ENCODE data around the gene NCAPD3. TPM values are rescaled to one million over a fixed set of nuclear protein-coding genes. Genes with fewer than 3 reads are reported as not detected.

NCAPD3 gene
- total RNA-seq, 2 experiments from 2014 or later: 94.4 to 97.2 TPM

- Mint-ChIP-seq H3K4me3 (no peak overlapping the region), H3K36me3 (ENCODE audit: low read depth) (peaks cover 61% of the 10 kb centered on the region), H3K4me1 (no peaks in the 10 kb centered on the region), H3K27me3 (no peaks in the 10 kb centered on the region), H3K27ac (no peak overlapping the region), H3K9me3 (no peaks in the 10 kb centered on the region)
- CTCF ChIA-PET: interaction anchor here (0.6 to 1.3 kb wide), 3 partner anchors 21 to 651 kb away, joined by 3 read pairs; no protein-coding TSS in a partner anchor
- no peak for DNase-seq
- POLR2A ChIA-PET: no interaction called here
Measured at GRCh38 chr11:134151083-134151747, 72.6 kb downstream of the NCAPD3 start.

- no peaks in the 10 kb centered on the region for H3K9me3 Mint-ChIP-seq
- CTCF ChIA-PET: interaction anchor here (0.9 to 1.3 kb wide), 2 partner anchors 20 to 100 kb away, joined by 3 read pairs; no protein-coding TSS in a partner anchor
- no peak overlapping the region for H3K27ac Mint-ChIP-seq
- H3K27me3 Mint-ChIP-seq: no peaks in the 10 kb centered on the region
- DNase-seq: no peak
- H3K4me1 Mint-ChIP-seq: no peaks in the 10 kb centered on the region
- peaks cover 55% of the 10 kb centered on the region for H3K36me3 Mint-ChIP-seq (ENCODE audit: low read depth)
- H3K4me3 Mint-ChIP-seq: no peak overlapping the region
- POLR2A ChIA-PET: no interaction called here
Measured at GRCh38 chr11:134150195-134150903, 73.4 kb downstream of the NCAPD3 start.

GRCh38 chr11:134149371-134149770, 74.4 kb downstream of the NCAPD3 start:
- no peaks in the 10 kb centered on the region for H3K9me3 Mint-ChIP-seq
- H3K4me3 Mint-ChIP-seq: no peak overlapping the region
- ChIA-PET POLR2A (no interaction called here), CTCF (no interaction called here)
- H3K4me1 Mint-ChIP-seq: peaks cover under 1% of the 10 kb centered on the region
- H3K36me3 Mint-ChIP-seq (ENCODE audit: low read depth): peaks cover 51% of the 10 kb centered on the region
- H3K27ac Mint-ChIP-seq: no peak overlapping the region
- DNase-seq: no peak
- H3K27me3 Mint-ChIP-seq: no peaks in the 10 kb centered on the region

- Mint-ChIP-seq H3K27me3 (no peaks in the 10 kb centered on the region), H3K27ac (no peak overlapping the region), H3K4me3 (no peak overlapping the region), H3K36me3 (ENCODE audit: low read depth) (peaks cover 43% of the 10 kb centered on the region), H3K4me1 (peaks cover 17% of the 10 kb centered on the region), H3K9me3 (peaks cover 7% of the 10 kb centered on the region)
- CTCF ChIA-PET: no interaction called here
- no peak for DNase-seq
- POLR2A ChIA-PET: no interaction called here
Measured at GRCh38 chr11:134146598-134146997, 77.2 kb downstream of the NCAPD3 start.

GRCh38 chr11:134145715-134146114, 78.1 kb downstream of the NCAPD3 start:
- Mint-ChIP-seq H3K4me1 (peaks cover 17% of the 10 kb centered on the region), H3K9me3 (peaks cover 7% of the 10 kb centered on the region), H3K27ac (no peak overlapping the region), H3K27me3 (no peaks in the 10 kb centered on the region), H3K36me3 (ENCODE audit: low read depth) (peaks cover 34% of the 10 kb centered on the region), H3K4me3 (no peak overlapping the region)
- POLR2A ChIA-PET: no interaction called here
- DNase-seq: no peak
- CTCF ChIA-PET: no interaction called here

GRCh38 chr11:134144744-134145143, 79.0 kb downstream of the NCAPD3 start:
- peaks cover 17% of the 10 kb centered on the region for H3K4me1 Mint-ChIP-seq
- H3K9me3 Mint-ChIP-seq: peaks cover 7% of the 10 kb centered on the region
- ChIA-PET POLR2A (no interaction called here), CTCF (interaction anchor here (3.5 kb wide), 1 partner anchor 94 kb away, joined by 19 read pairs; no protein-coding TSS in a partner anchor)
- H3K27ac Mint-ChIP-seq: no peak overlapping the region
- no peak for DNase-seq
- H3K27me3 Mint-ChIP-seq: no peaks in the 10 kb centered on the region
- H3K36me3 Mint-ChIP-seq (ENCODE audit: low read depth): peaks cover 33% of the 10 kb centered on the region
- H3K4me3 Mint-ChIP-seq: no peak overlapping the region

- CTCF ChIA-PET: interaction anchor here (3.5 kb wide), 1 partner anchor 93 kb away, joined by 19 read pairs; no protein-coding TSS in a partner anchor
- Mint-ChIP-seq H3K4me1 (peaks cover 17% of the 10 kb centered on the region), H3K36me3 (ENCODE audit: low read depth) (peaks cover 26% of the 10 kb centered on the region), H3K27ac (no peak overlapping the region), H3K9me3 (peaks cover 7% of the 10 kb centered on the region), H3K27me3 (no peaks in the 10 kb centered on the region), H3K4me3 (no peak overlapping the region)
- no peak for DNase-seq
- POLR2A ChIA-PET: no interaction called here
Measured at GRCh38 chr11:134143801-134144200, 80.0 kb downstream of the NCAPD3 start.

GRCh38 chr11:134142536-134142935, 81.2 kb downstream of the NCAPD3 start:
- H3K36me3 Mint-ChIP-seq (ENCODE audit: low read depth): peaks cover 15% of the 10 kb centered on the region
- no peak overlapping the region for H3K4me3 Mint-ChIP-seq
- ChIA-PET POLR2A (no interaction called here), CTCF (interaction anchor here (3.5 kb wide), 1 partner anchor 92 kb away, joined by 19 read pairs; no protein-coding TSS in a partner anchor)
- H3K27me3 Mint-ChIP-seq: no peaks in the 10 kb centered on the region
- H3K27ac Mint-ChIP-seq: no peak overlapping the region
- peaks cover 7% of the 10 kb centered on the region for H3K9me3 Mint-ChIP-seq
- peaks cover 17% of the 10 kb centered on the region for H3K4me1 Mint-ChIP-seq
- DNase-seq: no peak

- H3K36me3 Mint-ChIP-seq (ENCODE audit: low read depth): peaks cover 14% of the 10 kb centered on the region
- DNase-seq: no peak
- POLR2A ChIA-PET: no interaction called here
- peaks cover 7% of the 10 kb centered on the region for H3K9me3 Mint-ChIP-seq
- CTCF ChIA-PET: interaction anchor here (2.4 to 3.5 kb wide), 3 partner anchors 90 to 213 kb away, joined by 13 to 28 read pairs (median 19); no protein-coding TSS in a partner anchor
- H3K4me3 Mint-ChIP-seq: no peak overlapping the region
- no peak overlapping the region for H3K27ac Mint-ChIP-seq
- peaks cover 17% of the 10 kb centered on the region for H3K4me1 Mint-ChIP-seq
- no peaks in the 10 kb centered on the region for H3K27me3 Mint-ChIP-seq
Measured at GRCh38 chr11:134140961-134141490, 82.7 kb downstream of the NCAPD3 start.

- peaks cover 10% of the 10 kb centered on the region for H3K36me3 Mint-ChIP-seq (ENCODE audit: low read depth)
- H3K4me3 Mint-ChIP-seq: no peak overlapping the region
- ChIA-PET POLR2A (no interaction called here), CTCF (interaction anchor here (1.0 to 2.7 kb wide), 5 partner anchors 41 to 212 kb away, joined by 3 to 28 read pairs (median 4); no protein-coding TSS in a partner anchor)
- H3K27ac Mint-ChIP-seq: no peak overlapping the region
- DNase-seq: peak; percentile 57
- peaks cover 17% of the 10 kb centered on the region for H3K4me1 Mint-ChIP-seq
- H3K9me3 Mint-ChIP-seq: peaks cover 7% of the 10 kb centered on the region
- no peaks in the 10 kb centered on the region for H3K27me3 Mint-ChIP-seq
Measured at GRCh38 chr11:134139873-134140331, 83.9 kb downstream of the NCAPD3 start.

- Mint-ChIP-seq H3K27ac (no peak overlapping the region), H3K36me3 (ENCODE audit: low read depth) (peaks cover 8% of the 10 kb centered on the region), H3K4me3 (no peak overlapping the region), H3K27me3 (peaks cover 4% of the 10 kb centered on the region), H3K4me1 (peaks cover 16% of the 10 kb centered on the region), H3K9me3 (peaks cover 7% of the 10 kb centered on the region)
- ChIA-PET CTCF (interaction anchor here (0.9 to 2.7 kb wide), 7 partner anchors 9 to 211 kb away, joined by 3 to 28 read pairs (median 4); no protein-coding TSS in a partner anchor), POLR2A (no interaction called here)
- no peak for DNase-seq
Measured at GRCh38 chr11:134139303-134139872, 84.4 kb downstream of the NCAPD3 start.

GRCh38 chr11:134138376-134138775, 85.4 kb downstream of the NCAPD3 start:
- Mint-ChIP-seq H3K27me3 (peaks cover 10% of the 10 kb centered on the region), H3K27ac (no peak overlapping the region), H3K4me1 (peaks cover 6% of the 10 kb centered on the region), H3K4me3 (no peak overlapping the region), H3K36me3 (ENCODE audit: low read depth) (no peaks in the 10 kb centered on the region), H3K9me3 (no peaks in the 10 kb centered on the region)
- POLR2A ChIA-PET: no interaction called here
- no peak for DNase-seq
- CTCF ChIA-PET: interaction anchor here (0.9 to 2.7 kb wide), 3 partner anchors 88 to 210 kb away, joined by 4 to 28 read pairs (median 13); no protein-coding TSS in a partner anchor

GRCh38 chr11:134134167-134134566, 89.6 kb downstream of the NCAPD3 start:
- Mint-ChIP-seq H3K9me3 (peaks cover 11% of the 10 kb centered on the region), H3K4me1 (no peaks in the 10 kb centered on the region), H3K27me3 (peaks cover 14% of the 10 kb centered on the region), H3K36me3 (ENCODE audit: low read depth) (peaks cover 3% of the 10 kb centered on the region), H3K27ac (no peak overlapping the region), H3K4me3 (no peak overlapping the region)
- ChIA-PET POLR2A (no interaction called here), CTCF (interaction anchor here (0.6 to 1.8 kb wide), 3 partner anchors 83 to 206 kb away, joined by 3 to 14 read pairs (median 5); no protein-coding TSS in a partner anchor)
- no peak for DNase-seq

All from activated CD4-positive, alpha-beta memory T cell treated with anti-CD3 and anti-CD28 coated beads, Interleukin-2, amount 10 ng/mL, durations not matched to agents 7 days and 5 days (primary cell).